OCI-LY1 (cell line): Measurements from ENCODE around the gene MRPS31.

ENCODE experiments used
- CTCF ChIP-seq: fragments of 200-600 bp; sonication (generic), shearing (Covaris generic); IDR thresholded peaks from 2 replicates; pipeline ENCODE4 v1.5.1; 2017; ENCODE audit warnings: mild to moderate bottlenecking, antibody characterized with exemption, low read length, moderate library complexity, mixed read lengths
- EZH2 ChIP-seq: fragments of 200-600 bp; sonication (generic), shearing (Covaris generic); IDR thresholded peaks from 2 replicates; pipeline ENCODE4 v1.8.0; 2017; ENCODE audit warnings: borderline replicate concordance, mixed run types, mild to moderate bottlenecking, antibody characterized with exemption, low read length, moderate library complexity, mixed read lengths

GRCh38 chr13:40728595-40728994 is 42.4 kb downstream of the MRPS31 start:
- no peak for TF ChIP-seq CTCF
- no peak for TF ChIP-seq EZH2
